Loucy (cell line): ENCODE results near the gene SYNPO.

Experiments
- H2AFZ ChIP-seq: fragments of 200-600 bp; sonication (generic); 2 replicates; pipeline ENCODE4 v1.6.0; 2016; ENCODE audit warnings: antibody characterized with exemption, mild to moderate bottlenecking, low read length, moderate library complexity
- H3F3A ChIP-seq: fragments of 200-600 bp; 2 replicates; pipeline ENCODE4 v1.6.0; 2016; ENCODE audit warnings: antibody characterized with exemption, low read depth, mild to moderate bottlenecking
- H3K27me3 ChIP-seq: fragments of 200-600 bp; sonication (generic); 2 replicates; pipeline ENCODE4 v1.6.1; 2014; ENCODE audit warnings: low read length, mild to moderate bottlenecking; ENCODE audit not compliant: insufficient read depth, poor library complexity, severe bottlenecking
- H3K36me3 ChIP-seq: fragments of 200-600 bp; sonication (generic); 2 replicates; pipeline ENCODE4 v1.6.1; 2016; ENCODE audit warnings: low read length; ENCODE audit not compliant: insufficient read depth
- H3K4me1 ChIP-seq: fragments of 200-600 bp; sonication (generic); 2 replicates; pipeline ENCODE4 v1.5.1; 2014; ENCODE audit warnings: low read length, mild to moderate bottlenecking; ENCODE audit not compliant: insufficient read depth, poor library complexity, severe bottlenecking
- H3K4me2 ChIP-seq: fragments of 200-600 bp; sonication (generic); 2 replicates; pipeline ENCODE4 v1.6.0; 2014; ENCODE audit warnings: antibody characterized with exemption, low read length, low read depth, mild to moderate bottlenecking; ENCODE audit not compliant: poor library complexity, severe bottlenecking
- H3K4me3 ChIP-seq: fragments of 200-600 bp; sonication (generic); 2 replicates; pipeline ENCODE4 v1.5.1; 2014; ENCODE audit warnings: low read length, mild to moderate bottlenecking, mixed read lengths; ENCODE audit not compliant: poor library complexity, severe bottlenecking
- H3K79me2 ChIP-seq: fragments of 200-600 bp; sonication (generic); 2 replicates; pipeline ENCODE4 v1.6.1; 2014; ENCODE audit warnings: low read length; ENCODE audit not compliant: insufficient read depth
- H3K9ac ChIP-seq: fragments of 200-600 bp; sonication (generic); 2 replicates; pipeline ENCODE4 v1.6.0; 2014; ENCODE audit warnings: mild to moderate bottlenecking, low read depth, low read length, moderate library complexity; ENCODE audit not compliant: poor library complexity, severe bottlenecking
- H3K9me2 ChIP-seq: fragments of 200-600 bp; sonication (generic); replicated peaks from 2 replicates; pipeline ENCODE4 v1.6.1; 2016; ENCODE audit warnings: low read depth, low read length, mixed read lengths
- H3K9me3 ChIP-seq: fragments of 200-600 bp; sonication (generic); 2 replicates; pipeline ENCODE4 v1.6.1; 2014; ENCODE audit warnings: mild to moderate bottlenecking, antibody characterized with exemption, low read length, low read depth; ENCODE audit not compliant: insufficient read depth
- H4K20me1 ChIP-seq: fragments of 200-600 bp; sonication (generic); 2 replicates; pipeline ENCODE4 v1.6.0; 2014; ENCODE audit warnings: antibody characterized with exemption, low read length, mild to moderate bottlenecking; ENCODE audit not compliant: insufficient read depth, poor library complexity, severe bottlenecking
- EZH2phosphoT487 ChIP-seq: fragments of 200-600 bp; IDR thresholded peaks from 2 replicates; pipeline ENCODE4 v1.6.1; 2018; ENCODE audit warnings: antibody characterized with exemption, mild to moderate bottlenecking, moderate library complexity, borderline replicate concordance
- TF ChIP-seq, protein P1 (sequence below): fragments of 200-600 bp; sonication (generic); conservative IDR thresholded peaks from 2 replicates; pipeline ENCODE4 v1.5.1; 2014; ENCODE audit warnings: mild to moderate bottlenecking, antibody characterized with exemption, low read length

SYNPO gene

DNA sequence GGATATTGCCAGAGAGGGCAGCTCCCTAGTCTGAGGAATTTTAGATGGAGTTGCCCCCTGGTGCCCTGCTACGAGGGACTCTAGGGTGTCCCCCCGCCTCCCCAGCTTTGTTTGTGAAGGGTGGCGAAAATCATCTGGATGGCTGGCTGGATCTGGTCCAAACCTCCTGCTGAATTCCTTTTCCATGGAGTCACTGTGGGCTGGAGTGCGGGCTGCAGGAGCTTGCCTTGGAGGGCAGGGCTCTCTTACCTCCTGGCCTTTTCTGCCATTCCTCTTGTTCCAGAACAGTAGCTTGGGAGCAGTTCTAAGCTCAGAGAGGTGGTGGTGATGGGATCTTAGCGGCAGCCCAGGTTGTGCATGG, 2.1 kb downstream of the SYNPO start:
- Histone ChIP-seq H3K4me1 (no peaks in the 10 kb centered on the region), H2AFZ (no peak overlapping the region), H3K79me2 (no peaks in the 10 kb centered on the region), H3K9ac (no peak overlapping the region), H3K4me2 (no peak overlapping the region), H3K27me3 (no peaks in the 10 kb centered on the region), H3K36me3 (no peaks in the 10 kb centered on the region), H3F3A (no peaks in the 10 kb centered on the region), H3K9me2 (no peaks in the 10 kb centered on the region), H3K9me3 (no peaks in the 10 kb centered on the region), H4K20me1 (no peaks in the 10 kb centered on the region), H3K4me3 (no peak overlapping the region)
- no peak for TF ChIP-seq EZH2phosphoT487
- TF ChIP-seq, protein P1, sequence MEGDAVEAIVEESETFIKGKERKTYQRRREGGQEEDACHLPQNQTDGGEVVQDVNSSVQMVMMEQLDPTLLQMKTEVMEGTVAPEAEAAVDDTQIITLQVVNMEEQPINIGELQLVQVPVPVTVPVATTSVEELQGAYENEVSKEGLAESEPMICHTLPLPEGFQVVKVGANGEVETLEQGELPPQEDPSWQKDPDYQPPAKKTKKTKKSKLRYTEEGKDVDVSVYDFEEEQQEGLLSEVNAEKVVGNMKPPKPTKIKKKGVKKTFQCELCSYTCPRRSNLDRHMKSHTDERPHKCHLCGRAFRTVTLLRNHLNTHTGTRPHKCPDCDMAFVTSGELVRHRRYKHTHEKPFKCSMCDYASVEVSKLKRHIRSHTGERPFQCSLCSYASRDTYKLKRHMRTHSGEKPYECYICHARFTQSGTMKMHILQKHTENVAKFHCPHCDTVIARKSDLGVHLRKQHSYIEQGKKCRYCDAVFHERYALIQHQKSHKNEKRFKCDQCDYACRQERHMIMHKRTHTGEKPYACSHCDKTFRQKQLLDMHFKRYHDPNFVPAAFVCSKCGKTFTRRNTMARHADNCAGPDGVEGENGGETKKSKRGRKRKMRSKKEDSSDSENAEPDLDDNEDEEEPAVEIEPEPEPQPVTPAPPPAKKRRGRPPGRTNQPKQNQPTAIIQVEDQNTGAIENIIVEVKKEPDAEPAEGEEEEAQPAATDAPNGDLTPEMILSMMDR: no peak

GRCh38 chr5:150642991-150643710, 2.7 kb downstream of the SYNPO start:
- Histone ChIP-seq H3F3A (no peaks in the 10 kb centered on the region), H4K20me1 (no peaks in the 10 kb centered on the region), H3K4me2 (no peak overlapping the region), H3K79me2 (no peaks in the 10 kb centered on the region), H2AFZ (no peak overlapping the region), H3K9me2 (no peaks in the 10 kb centered on the region), H3K9ac (no peak overlapping the region), H3K9me3 (no peaks in the 10 kb centered on the region), H3K4me3 (no peak overlapping the region), H3K36me3 (no peaks in the 10 kb centered on the region), H3K4me1 (no peaks in the 10 kb centered on the region), H3K27me3 (no peaks in the 10 kb centered on the region)
- TF ChIP-seq EZH2phosphoT487: no peak
- TF ChIP-seq, protein P1: no peak

DNA sequence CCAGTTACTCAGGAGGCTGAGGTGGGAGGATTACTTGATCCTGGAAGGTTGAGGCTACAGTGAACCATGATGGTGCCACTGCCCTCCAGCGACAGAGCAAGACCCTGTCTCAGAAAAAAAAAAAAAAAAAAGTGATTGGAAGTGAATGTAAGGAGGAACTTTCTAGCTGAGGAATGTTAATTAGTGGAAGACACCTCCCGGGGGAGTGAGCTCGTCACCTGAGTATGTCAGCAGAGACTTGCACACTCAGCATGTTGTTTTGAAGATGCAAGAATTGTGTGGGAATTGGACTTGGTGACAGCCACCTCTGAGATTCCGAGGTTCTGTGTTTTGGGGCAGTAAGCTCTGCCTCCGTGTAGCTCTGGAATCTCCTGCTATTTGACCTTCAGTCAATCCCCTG, 3.6 kb downstream of the SYNPO start:
- H3K27me3 ChIP-seq: no peaks in the 10 kb centered on the region
- H3K9me3 ChIP-seq: no peaks in the 10 kb centered on the region
- H3K9ac ChIP-seq: no peak overlapping the region
- TF ChIP-seq, protein P1: no peak
- no peak for TF ChIP-seq EZH2phosphoT487
- no peaks in the 10 kb centered on the region for H3K9me2 ChIP-seq
- no peak overlapping the region for H3K4me3 ChIP-seq
- H3K4me2 ChIP-seq: no peak overlapping the region
- H2AFZ ChIP-seq: no peak overlapping the region
- H3K79me2 ChIP-seq: no peaks in the 10 kb centered on the region
- H3F3A ChIP-seq: no peaks in the 10 kb centered on the region
- H3K36me3 ChIP-seq: no peaks in the 10 kb centered on the region
- no peaks in the 10 kb centered on the region for H3K4me1 ChIP-seq
- no peaks in the 10 kb centered on the region for H4K20me1 ChIP-seq
